Fibroblast of villous mesenchyme (primary cell): ENCODE data around the gene SCAF8. TPM values are rescaled to one million over a fixed set of nuclear protein-coding genes. Genes with fewer than 3 reads are reported as not detected.
"Not testable (repeated sequence)": the region's sequence is repeated elsewhere in the genome, so short reads cannot be mapped to it uniquely, and the experiment has no call there.

ENCODE experiments used
- DNase-seq: peaks from one replicate; pipeline ENCODE4 v3.0.0-alpha.2; 2010; ENCODE audit warnings: low read depth
- H3K4me3 ChIP-seq: 2 replicates; pipeline ENCODE4 v1.5.1; 2011; ENCODE audit warnings: low read depth, mild to moderate bottlenecking, low read length
- CTCF ChIP-seq: IDR thresholded peaks from 2 replicates; pipeline ENCODE4 v1.5.1; 2012; ENCODE audit warnings: low read depth, mild to moderate bottlenecking, low read length; ENCODE audit not compliant: insufficient read depth
- total RNA-seq: library from RNA; depleted of rRNA; stranded (reverse); fragments of >200 nt; gene quantifications from 2 replicates; pipeline ENCODE4 v1.2.3, GENCODE V29; 2012

The SCAF8 gene
- total RNA-seq, 1 donor = 39.7 TPM

GRCh38 chr6:154792761-154793160 lies 59.5 kb downstream of the SCAF8 start:
- no peak for TF ChIP-seq CTCF
- no peak for DNase-seq
- no peak overlapping the region for H3K4me3 ChIP-seq

- H3K4me3 ChIP-seq = no peak overlapping the region
- TF ChIP-seq CTCF = no peak
- no peak for DNase-seq
Observed at GRCh38 chr6:154796484-154796883, 63.3 kb downstream of the SCAF8 start.

- no peak overlapping the region for H3K4me3 ChIP-seq
- no peak for DNase-seq
- no peak for TF ChIP-seq CTCF
Observed at GRCh38 chr6:154797857-154798256, 64.6 kb downstream of the SCAF8 start.

- no peak overlapping the region for H3K4me3 ChIP-seq
- no peak for DNase-seq
- TF ChIP-seq CTCF = no peak
Observed at GRCh38 chr6:154800338-154800737, 67.1 kb downstream of the SCAF8 start.

GRCh38 chr6:154805288-154805911 lies 72.2 kb downstream of the SCAF8 start:
- peak; percentile 74 for DNase-seq
- H3K4me3 ChIP-seq = no peak overlapping the region
- TF ChIP-seq CTCF = peak; percentile 53

- DNase-seq = peak; percentile 63
- H3K4me3 ChIP-seq = no peak overlapping the region
- TF ChIP-seq CTCF = no peak
Observed at GRCh38 chr6:154806804-154807203, 73.6 kb downstream of the SCAF8 start.

- DNase-seq = peak; percentile 36
- H3K4me3 ChIP-seq = not testable (repeated sequence)
Observed at GRCh38 chr6:154811663-154812062, 78.4 kb downstream of the SCAF8 start.
